GM12865 (cell line): ENCODE results near the gene PTPN22.
A peak's percentile ranks its signal among the peaks of the same experiment; 100 is the strongest.
"Not testable (repeated sequence)": the region's sequence is repeated elsewhere in the genome, so short reads cannot be mapped to it uniquely, and the experiment has no call there.

Experiments used
- DNase-seq: peaks from one replicate; pipeline ENCODE4 v3.0.0; 2010; ENCODE audit warnings: low read depth
- H3K4me3 ChIP-seq: 2 replicates; pipeline ENCODE4 v1.5.1; 2011; ENCODE audit warnings: mild to moderate bottlenecking, low read depth, low read length, control low read depth
- CTCF ChIP-seq: IDR thresholded peaks from 2 replicates; pipeline ENCODE4 v1.5.1; 2011; ENCODE audit warnings: low read length, control low read depth, low read depth, inconsistent platforms; ENCODE audit not compliant: insufficient read depth; ENCODE audit errors: missing control alignments

PTPN22 gene

GRCh38 chr1:113854234-113854633, 17.3 kb downstream of the PTPN22 start:
- no peak for TF ChIP-seq CTCF
- DNase-seq, result no peak
- no peak overlapping the region for H3K4me3 ChIP-seq

- H3K4me3 ChIP-seq, DNase-seq: not testable (repeated sequence)
Observed at GRCh38 chr1:113852694-113853093, 18.8 kb downstream of the PTPN22 start.

- no peak for DNase-seq
Observed at GRCh38 chr1:113850127-113850796, 21.2 kb downstream of the PTPN22 start.

GRCh38 chr1:113849072-113849471, 22.4 kb downstream of the PTPN22 start:
- no peak for TF ChIP-seq CTCF
- no peak overlapping the region for H3K4me3 ChIP-seq
- DNase-seq, result no peak

More at GRCh38 chr1:113850127-113850796, 21.2 kb downstream of the PTPN22 start:
- no peak for TF ChIP-seq CTCF
- H3K4me3 ChIP-seq, result no peak overlapping the region

GRCh38 chr1:113846391-113847035, 25.0 kb downstream of the PTPN22 start:
- TF ChIP-seq CTCF, result no peak
- no peak overlapping the region for H3K4me3 ChIP-seq
- DNase-seq, result no peak

GRCh38 chr1:113836534-113836933, 35.0 kb downstream of the PTPN22 start:
- no peak for DNase-seq
- H3K4me3 ChIP-seq, result no peak overlapping the region
- TF ChIP-seq CTCF, result no peak

- peak; percentile 62 for DNase-seq
- TF ChIP-seq CTCF, result peak; percentile 25
- no peak overlapping the region for H3K4me3 ChIP-seq
Observed at GRCh38 chr1:113835686-113836290, 35.7 kb downstream of the PTPN22 start.
